Measurements from ENCODE around the gene TSPAN19.
"Not testable (repeated sequence)": the region's sequence is repeated elsewhere in the genome, so short reads cannot be mapped to it uniquely, and the experiment has no call there.

The TSPAN19 gene

DNA sequence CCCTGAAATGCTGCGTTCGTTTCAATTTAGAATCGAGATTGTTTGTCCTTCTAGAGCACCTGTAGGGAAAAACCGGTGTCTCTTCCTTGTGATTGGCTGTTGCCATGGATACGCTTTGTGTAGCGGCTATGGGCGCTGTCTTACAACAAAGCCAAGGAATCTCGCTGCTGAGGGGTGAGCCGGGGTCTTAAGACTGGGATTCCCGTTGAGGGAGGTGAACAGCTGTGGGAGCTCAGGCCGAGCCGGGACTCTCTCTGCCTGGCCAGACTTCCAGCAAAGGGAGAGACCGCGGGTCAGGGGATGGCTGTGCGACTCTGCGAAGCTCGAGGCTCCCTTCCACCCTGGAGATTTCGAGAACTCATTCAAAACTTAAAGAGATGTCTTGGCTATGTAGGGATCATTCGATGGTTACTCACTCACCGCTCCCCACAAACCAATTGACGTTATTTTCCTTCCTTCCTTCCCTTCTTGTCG, at the start of gene TSPAN19, which contains the start of gene LRRIQ1:
Gene TSPAN19 (minus strand): TSS at position 44 of the 474 bp plus-strand sequence. CDS start 6,331 bp downstream, outside the sequence.
Gene LRRIQ1 (plus strand): TSS at position 118 of the 474 bp plus-strand sequence. CDS start 1,826 bp downstream, outside the sequence.
- no peak for DNase-seq (ENCODE audit: low read depth)

DNA sequence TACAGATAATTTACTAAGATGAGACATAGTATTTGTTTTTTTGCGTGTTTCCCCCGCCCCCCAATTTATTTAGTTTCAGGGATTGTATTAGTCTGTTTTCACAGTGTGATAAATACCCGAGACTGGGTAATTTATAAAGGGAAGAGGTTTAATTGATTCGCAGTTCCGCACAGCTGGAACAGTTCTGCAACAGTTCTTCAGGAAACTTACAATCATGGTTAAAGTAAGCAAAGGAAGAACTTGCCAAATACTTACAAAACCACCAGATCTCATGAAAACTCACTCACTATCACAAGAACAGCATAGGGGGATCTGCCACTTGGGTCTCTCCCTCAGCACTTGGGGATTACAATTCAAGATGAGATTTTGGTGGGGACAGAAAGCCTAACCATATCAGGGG, 49.0 kb upstream of the TSPAN19 start:
- no peak for DNase-seq (ENCODE audit: low read depth)

- DNase-seq (ENCODE audit: low read depth) = no peak
Observed at GRCh38 chr12:85076688-85077430, 40.8 kb upstream of the TSPAN19 start.

DNA sequence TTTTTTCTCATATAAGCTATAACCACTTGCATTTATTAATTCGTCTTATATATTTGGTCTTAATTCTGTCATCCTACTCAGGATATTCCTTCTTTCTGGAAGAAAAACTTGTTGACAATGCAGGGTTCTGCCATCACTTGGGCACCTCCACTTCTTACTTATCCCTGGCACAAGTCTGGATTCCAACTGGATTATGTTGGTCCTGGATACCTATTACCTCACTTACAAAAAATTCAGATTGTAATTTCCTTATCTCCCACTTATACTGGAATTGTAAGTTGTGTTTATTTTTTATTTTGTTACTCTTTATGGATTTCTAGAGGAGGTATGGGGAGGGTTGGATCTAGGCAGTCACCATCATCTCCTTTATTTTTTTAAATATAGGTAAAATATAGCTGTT, 36.7 kb upstream of the TSPAN19 start:
- no peak for DNase-seq (ENCODE audit: low read depth)

DNA sequence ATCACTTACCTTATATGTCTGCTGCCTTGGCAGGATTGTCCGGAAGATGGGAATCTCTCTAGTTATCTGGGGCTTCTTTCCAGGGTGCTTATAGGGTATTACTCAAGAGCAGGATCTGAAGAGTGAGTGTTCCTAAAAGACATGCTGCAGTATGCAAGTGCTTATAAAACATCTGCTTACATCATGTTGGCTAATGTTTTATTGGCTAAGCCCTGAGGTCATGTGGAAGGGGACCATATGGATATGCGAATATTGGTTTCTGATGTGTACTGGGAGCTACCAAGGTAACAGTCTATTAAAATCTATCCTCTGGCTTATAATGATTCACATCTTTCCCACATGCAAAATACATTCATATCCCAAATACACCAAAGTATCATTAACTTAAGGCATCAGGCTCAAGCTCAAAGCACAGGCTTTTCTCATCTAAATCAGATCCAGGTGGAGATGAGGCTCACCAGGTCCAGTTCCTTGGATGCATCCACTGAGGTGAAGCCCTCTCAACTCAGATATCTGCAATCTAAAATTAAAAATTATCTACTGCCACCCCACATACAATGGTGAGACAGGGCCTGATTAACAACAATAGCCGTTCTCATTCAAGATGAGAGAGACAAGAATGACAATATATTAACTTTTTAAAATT, 29.9 kb upstream of the TSPAN19 start:
- DNase-seq (ENCODE audit: low read depth) = no peak

GRCh38 chr12:85060916-85061315, 24.8 kb upstream of the TSPAN19 start:
- no peak for DNase-seq (ENCODE audit: low read depth)

DNA sequence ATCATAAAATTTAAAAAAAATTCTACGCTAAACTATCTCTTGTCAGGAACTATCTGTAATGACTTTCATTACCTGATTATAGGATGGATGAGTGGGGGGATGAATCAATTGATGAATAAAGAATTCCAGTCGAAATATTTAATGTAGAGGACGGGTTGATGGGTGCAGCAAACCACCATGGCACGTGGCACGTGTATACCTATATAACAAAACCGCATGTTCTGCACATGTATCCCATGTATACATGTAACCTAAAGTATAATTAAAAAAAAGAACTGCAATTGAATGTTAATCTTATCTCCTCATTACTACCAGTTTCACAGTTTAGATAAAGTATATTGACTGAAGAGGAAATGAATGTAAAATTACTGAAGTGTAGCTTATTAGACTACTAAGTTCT, 23.5 kb upstream of the TSPAN19 start:
- no peak for DNase-seq (ENCODE audit: low read depth)

DNA sequence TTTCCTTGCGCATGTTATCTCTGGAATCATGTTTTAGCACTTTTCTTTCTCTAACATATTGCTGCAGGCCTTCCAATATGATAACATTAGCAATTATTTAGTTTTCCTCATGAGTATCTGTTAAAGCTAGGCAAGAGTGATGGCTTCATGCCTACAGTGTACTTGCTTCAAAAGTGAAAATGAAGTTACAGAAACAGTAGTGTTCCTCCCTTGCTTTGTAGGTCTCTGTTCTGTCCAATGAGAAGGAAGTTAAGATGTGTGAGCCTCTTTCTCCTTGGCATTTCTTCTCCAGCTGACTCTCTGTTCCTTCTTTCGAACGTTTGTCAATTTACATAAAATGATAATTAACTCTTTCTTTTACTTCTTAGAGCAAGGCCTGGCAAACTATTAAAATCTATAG, 22.3 kb upstream of the TSPAN19 start:
- no peak for DNase-seq (ENCODE audit: low read depth)

- DNase-seq (ENCODE audit: low read depth) = no peak
Observed at GRCh38 chr12:85057370-85057963, 21.4 kb upstream of the TSPAN19 start.

DNA sequence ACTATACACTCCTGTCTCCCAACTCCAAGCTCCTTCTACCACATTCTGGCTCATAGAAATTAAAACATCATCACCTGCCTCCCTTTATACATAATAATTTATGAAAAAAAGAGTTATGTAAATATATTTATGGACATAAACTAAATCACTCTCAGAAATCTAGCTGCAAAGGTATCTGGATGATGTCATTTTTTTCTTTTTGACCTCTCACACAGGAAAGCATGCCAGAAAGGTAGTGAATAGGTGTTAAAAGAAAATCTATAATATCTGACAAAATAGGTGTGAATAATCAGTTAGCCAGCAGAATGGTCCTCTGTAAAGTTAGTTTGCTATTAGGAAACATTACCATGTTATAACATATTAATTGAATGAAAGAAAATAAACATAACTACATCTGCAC, 7.8 kb upstream of the TSPAN19 start:
- no peak for DNase-seq (ENCODE audit: low read depth)

- DNase-seq (ENCODE audit: low read depth) = no peak
Observed at GRCh38 chr12:85041395-85041794, 5.3 kb upstream of the TSPAN19 start.

DNA sequence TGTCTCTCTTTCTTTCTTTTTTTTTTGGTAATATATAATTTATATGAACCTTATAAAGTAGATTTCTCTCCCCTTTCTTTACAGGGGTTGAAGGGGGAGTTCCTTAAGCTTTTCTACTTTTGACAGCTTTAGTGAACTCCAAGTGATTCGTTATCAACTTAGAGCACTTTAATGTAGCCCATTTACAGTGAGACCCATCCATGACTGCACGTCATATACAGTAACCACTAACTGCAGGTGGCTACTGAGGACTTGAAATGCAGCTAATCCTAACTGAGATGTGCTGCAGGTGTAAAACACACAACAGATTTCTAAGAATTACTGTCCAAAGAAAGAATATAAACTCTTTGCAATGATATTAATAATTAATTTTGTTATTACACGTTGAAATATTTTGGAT, 656 bp upstream of the TSPAN19 start:
- DNase-seq (ENCODE audit: low read depth) = no peak

GRCh38 chr12:85029456-85029855, 6.6 kb downstream of the TSPAN19 start:
- no peak for DNase-seq (ENCODE audit: low read depth)

DNA sequence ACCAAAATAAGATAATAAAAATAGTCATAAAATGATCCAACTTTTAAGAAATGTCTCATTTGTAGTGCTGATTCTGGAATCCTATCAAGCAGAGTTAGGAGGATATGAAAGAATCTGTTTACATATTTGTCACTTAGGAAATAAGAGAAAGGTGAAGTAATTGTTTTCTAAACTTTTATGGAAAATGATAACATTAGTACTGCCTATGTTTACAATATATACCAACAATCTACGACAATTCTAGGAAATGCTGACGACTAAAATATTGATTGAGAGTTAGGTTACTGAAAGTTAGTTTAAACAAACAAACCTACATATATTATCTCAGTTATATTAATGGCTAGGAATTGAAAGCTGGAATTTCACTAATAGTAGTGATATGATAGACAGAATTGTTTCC, 18.0 kb downstream of the TSPAN19 start:
- DNase-seq (ENCODE audit: low read depth) = no peak

DNA sequence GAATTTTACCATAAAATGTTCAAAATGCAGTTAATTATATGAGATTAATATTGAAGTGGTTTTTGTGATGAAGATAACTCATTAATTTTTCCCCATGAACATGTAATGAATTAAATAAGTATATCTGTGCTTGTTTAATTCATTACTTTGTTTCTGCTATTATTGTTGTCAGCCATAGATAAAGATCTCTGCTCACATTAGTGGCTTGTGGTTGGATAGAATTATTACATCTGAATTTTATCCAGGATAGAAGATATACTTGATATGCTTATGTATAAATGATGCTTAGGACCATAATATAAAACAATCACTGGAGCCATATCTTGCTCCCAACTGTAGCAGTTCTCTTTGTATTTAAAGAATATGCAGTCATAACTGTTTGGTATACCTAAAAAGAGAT, 18.5 kb downstream of the TSPAN19 start:
- DNase-seq (ENCODE audit: low read depth) = no peak

DNA sequence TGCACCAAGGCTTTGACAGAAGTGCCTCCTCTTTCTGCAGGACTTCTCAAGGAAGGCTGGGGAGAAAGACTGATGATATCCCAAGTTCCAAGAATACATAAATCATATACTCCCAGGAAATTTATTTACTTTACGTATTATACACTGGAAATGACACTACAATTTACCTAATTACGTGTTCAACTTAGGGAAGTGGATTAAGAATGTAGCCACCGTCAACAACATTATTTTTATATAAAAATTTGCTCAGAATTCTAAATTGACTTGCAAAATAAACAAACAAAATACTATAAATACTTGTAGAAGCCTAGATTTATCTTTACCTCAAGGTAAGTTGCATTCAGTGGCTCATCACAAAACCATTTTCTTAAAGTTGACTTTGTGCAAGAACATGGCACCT, 18.9 kb downstream of the TSPAN19 start:
- DNase-seq (ENCODE audit: low read depth) = no peak

DNA sequence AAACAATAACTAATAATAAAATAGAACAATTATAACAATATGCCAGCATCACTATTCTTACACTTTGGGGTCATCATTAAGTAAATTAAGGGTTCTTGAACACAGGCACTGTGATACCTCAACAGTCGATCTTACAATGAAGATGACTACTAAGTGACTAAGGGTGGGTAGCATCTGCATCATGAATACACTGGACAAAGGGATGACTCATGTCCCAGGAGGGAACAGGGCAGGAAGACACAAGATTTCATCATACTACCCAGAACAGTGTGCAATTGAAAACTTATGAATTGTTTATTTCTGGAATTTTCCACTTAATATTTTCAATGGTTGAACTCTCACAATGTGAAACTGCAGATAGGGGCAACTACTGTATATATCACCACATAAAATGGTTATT, 19.7 kb downstream of the TSPAN19 start:
- DNase-seq (ENCODE audit: low read depth) = no peak

DNA sequence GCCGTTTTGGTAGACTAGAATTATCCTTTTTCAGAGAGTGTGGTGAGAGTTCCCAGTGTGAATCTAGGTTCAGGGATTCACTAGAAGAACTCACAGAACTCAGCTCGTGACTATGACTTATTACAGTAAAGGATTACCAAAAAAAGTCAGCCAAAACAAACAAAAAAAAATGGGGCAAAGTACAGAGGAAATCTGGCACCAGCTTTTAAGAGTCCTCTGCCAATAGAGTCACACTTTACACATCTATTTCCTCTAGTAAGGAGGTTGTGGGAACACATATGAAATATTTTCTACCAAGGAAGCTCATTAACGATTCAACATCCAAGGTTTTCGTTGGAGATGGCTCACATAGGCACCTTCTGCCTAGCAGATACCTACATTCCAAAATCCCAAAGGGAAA, 28.2 kb downstream of the TSPAN19 start:
- DNase-seq (ENCODE audit: low read depth) = no peak

DNA sequence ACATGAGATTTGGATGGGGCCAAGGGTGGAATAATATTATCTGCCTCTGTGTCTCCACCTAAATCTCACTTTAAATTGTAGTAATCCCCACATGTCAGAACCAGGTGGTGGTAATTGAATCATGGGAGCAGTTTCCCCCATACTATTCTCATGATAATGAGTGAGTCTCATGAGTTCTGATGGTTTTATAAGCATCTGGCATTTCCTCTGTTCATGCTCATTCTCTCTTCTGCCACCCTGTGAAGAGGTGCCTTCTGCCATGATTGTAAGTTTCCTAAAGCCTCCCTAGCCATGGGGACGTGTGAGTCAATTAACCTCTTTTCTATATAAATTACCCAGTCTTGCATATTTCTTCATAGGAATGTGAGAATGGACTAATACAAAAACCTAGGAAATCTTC, 29.9 kb downstream of the TSPAN19 start:
- DNase-seq (ENCODE audit: low read depth) = no peak

DNA sequence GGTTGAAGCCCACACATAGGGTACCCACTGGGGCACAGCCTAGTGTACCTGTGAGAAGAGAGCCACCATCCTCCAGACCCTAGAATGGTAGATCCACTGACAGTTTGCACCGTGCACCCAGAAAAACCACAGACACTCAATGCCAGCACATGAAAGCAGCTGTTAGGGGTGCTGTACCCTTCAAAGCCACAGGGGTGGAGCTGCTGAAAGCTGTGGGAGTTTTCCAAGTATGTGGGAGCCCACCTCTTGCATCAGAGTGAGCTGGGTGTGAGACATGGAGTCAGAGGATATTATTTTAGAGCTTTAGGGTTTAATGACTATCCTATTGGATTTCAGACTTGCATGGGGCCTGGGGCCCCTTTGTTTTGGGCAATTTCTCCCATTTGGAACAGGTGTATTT, 30.5 kb downstream of the TSPAN19 start:
- no peak for DNase-seq (ENCODE audit: low read depth)

DNA sequence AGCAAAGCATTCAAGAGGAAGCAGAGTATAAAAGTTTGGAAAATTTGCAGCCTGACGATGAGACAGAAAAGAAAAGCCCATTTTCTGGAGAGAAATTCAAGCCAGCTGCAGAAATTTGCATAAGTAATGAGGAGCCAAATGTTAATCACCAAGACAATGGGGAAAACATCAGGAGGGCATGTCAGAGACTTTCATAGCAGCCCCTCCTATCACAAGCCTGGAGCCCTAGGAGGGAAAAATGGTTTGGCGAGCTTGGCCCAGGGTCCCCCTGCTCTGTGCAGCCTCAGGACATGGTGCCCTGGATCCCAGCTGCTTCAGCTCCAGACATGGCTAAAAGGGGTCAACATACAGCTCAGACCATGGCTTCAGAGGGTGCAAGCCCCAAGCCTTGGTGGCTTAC, 31.0 kb downstream of the TSPAN19 start:
- not testable (repeated sequence) for DNase-seq (ENCODE audit: low read depth)

DNA sequence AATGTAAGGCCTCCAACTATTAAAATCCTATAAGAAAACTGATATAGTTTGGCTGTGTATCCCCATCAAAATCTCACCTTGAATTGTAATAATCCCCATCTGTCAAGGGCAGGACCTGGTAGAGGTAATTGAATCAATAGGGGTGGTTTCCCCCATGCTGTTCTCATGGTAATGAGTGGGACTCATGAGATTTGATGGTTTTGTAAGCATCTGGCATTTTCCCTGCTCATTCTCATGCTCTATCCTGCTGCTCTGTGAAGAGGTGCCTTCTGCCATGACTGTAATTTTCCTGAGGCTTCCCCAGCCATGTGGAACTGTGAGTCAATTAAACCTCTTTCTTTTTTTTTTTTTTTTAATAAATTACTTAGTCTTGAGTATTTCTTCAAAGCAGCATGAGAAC, 31.9 kb downstream of the TSPAN19 start:
- DNase-seq (ENCODE audit: low read depth) = no peak

- no peak for DNase-seq (ENCODE audit: low read depth)
Observed at GRCh38 chr12:85002778-85003296, 33.2 kb downstream of the TSPAN19 start.

Data from stimulated activated CD4-positive, alpha-beta T cell treated with anti-CD3 and anti-CD28 coated beads, Interleukin-2, amount 100 ng/mL, for 4 hours (primary cell).